Measurements from ENCODE around the gene SCD5. TPM values are rescaled to one million over a fixed set of nuclear protein-coding genes. Genes with fewer than 3 reads are reported as not detected.

The SCD5 gene
- total and polyA plus RNA-seq, 3 donors from 2014 or later = 76.4 to 161 (median 149) TPM

- Histone ChIP-seq H3K27ac (no peak overlapping the region), H3K36me3 (ENCODE audit: low read depth, missing control alignments) (no peaks in the 10 kb centered on the region), H3K4me3 (no peak overlapping the region), H3K4me1 (no peaks in the 10 kb centered on the region), H3K27me3 (no peaks in the 10 kb centered on the region), H3K9me3 (no peaks in the 10 kb centered on the region)
- intact Hi-C loops (cut with DNase I; ENCODE audit: low total_unique reads) = no loop called here
- TF ChIP-seq POLR2A (IDR thresholded peaks at IDR 0.05) (no peak), CTCF (IDR thresholded peaks at IDR 0.05) (no peak)
- no peak for DNase-seq
- WGBS, 2 donors = 67 to 78% methylated on average over 9 of the region's 9 CpGs
Observed at GRCh38 chr4:82601242-82602015, 197.2 kb downstream of the SCD5 start.

GRCh38 chr4:82599336-82599735, 199.3 kb downstream of the SCD5 start:
- H3K27me3 ChIP-seq = no peaks in the 10 kb centered on the region
- WGBS, 2 donors = 79 to 90% methylated on average over 4 of the region's 4 CpGs
- no peak overlapping the region for H3K27ac ChIP-seq
- no peak overlapping the region for H3K4me3 ChIP-seq
- no peaks in the 10 kb centered on the region for H3K36me3 ChIP-seq (ENCODE audit: low read depth, missing control alignments)
- intact Hi-C loops (cut with DNase I; ENCODE audit: low total_unique reads) = no loop called here
- no peaks in the 10 kb centered on the region for H3K4me1 ChIP-seq
- no peak for TF ChIP-seq CTCF (IDR thresholded peaks at IDR 0.05)
- no peak for TF ChIP-seq POLR2A (IDR thresholded peaks at IDR 0.05)
- no peak for DNase-seq
- no peaks in the 10 kb centered on the region for H3K9me3 ChIP-seq

- Histone ChIP-seq H3K27me3 (no peaks in the 10 kb centered on the region), H3K9me3 (no peaks in the 10 kb centered on the region), H3K27ac (no peak overlapping the region), H3K4me1 (no peaks in the 10 kb centered on the region), H3K4me3 (no peak overlapping the region), H3K36me3 (ENCODE audit: low read depth, missing control alignments) (no peaks in the 10 kb centered on the region)
- TF ChIP-seq CTCF (IDR thresholded peaks at IDR 0.05) = no peak
- TF ChIP-seq POLR2A (IDR thresholded peaks at IDR 0.05) = no peak
- WGBS, 2 donors = 72 to 74% methylated on average over 4 of the region's 4 CpGs
- DNase-seq = no peak
- intact Hi-C loops (cut with DNase I; ENCODE audit: low total_unique reads) = no loop called here
Observed at GRCh38 chr4:82594456-82594855, 204.1 kb downstream of the SCD5 start.

- no peak overlapping the region for H3K27ac ChIP-seq
- intact Hi-C loops (cut with DNase I; ENCODE audit: low total_unique reads) = no loop called here
- DNase-seq = no peak
- H3K27me3 ChIP-seq = no peaks in the 10 kb centered on the region
- H3K4me3 ChIP-seq = no peak overlapping the region
- H3K4me1 ChIP-seq = no peaks in the 10 kb centered on the region
- H3K9me3 ChIP-seq = no peaks in the 10 kb centered on the region
- TF ChIP-seq POLR2A (IDR thresholded peaks at IDR 0.05) (no peak), CTCF (IDR thresholded peaks at IDR 0.05) (no peak)
- 84 to 87% methylated on average over 5 of the region's 5 CpGs for WGBS, 2 donors
- H3K36me3 ChIP-seq (ENCODE audit: low read depth, missing control alignments) = no peaks in the 10 kb centered on the region
Observed at GRCh38 chr4:82593411-82593810, 205.2 kb downstream of the SCD5 start.

DNA sequence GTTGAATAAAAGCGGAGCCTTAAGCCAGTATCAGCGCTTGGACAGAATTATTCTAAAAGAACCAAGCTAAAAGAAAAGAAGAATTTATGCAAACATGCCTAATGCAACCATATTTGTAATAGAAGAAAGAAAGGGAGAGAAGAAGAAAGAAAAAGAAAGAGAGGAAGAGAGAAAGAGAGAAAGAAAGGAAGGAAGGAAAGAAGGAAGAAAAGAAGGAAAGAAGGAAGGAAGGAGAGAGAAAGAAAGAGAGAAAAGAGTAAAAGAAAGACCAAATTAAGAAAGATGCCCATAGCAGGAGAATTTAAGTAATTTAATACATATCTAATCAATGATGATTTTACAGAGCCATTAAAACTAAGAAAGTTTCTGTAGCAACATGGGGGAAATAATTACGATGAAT, 206.0 kb downstream of the SCD5 start:
- no peaks in the 10 kb centered on the region for H3K9me3 ChIP-seq
- H3K36me3 ChIP-seq (ENCODE audit: low read depth, missing control alignments) = no peaks in the 10 kb centered on the region
- no peak overlapping the region for H3K4me3 ChIP-seq
- intact Hi-C loops (cut with DNase I; ENCODE audit: low total_unique reads) = no loop called here
- TF ChIP-seq CTCF (IDR thresholded peaks at IDR 0.05) (no peak), POLR2A (IDR thresholded peaks at IDR 0.05) (no peak)
- no peak overlapping the region for H3K27ac ChIP-seq
- no peaks in the 10 kb centered on the region for H3K27me3 ChIP-seq
- WGBS, 2 donors = 87 to 98% methylated on average over 3 of the region's 3 CpGs
- H3K4me1 ChIP-seq = no peaks in the 10 kb centered on the region
- DNase-seq = no peak
